GM19468 (cell line): ENCODE data around the gene DHCR7.

Experiments
- ATAC-seq: cut with Tn5 transposase; IDR thresholded peaks from one replicate; pipeline ENCODE4 v1.9.1; 2021; ENCODE audit warnings: mild to moderate bottlenecking, moderate library complexity, moderate number of reproducible peaks; ENCODE audit not compliant: unreplicated experiment; ENCODE audit errors: extremely low read depth

The DHCR7 gene

GRCh38 chr11:71481101-71481960 is 33.1 kb upstream of the DHCR7 start:
- no peak for ATAC-seq

GRCh38 chr11:71478528-71478840 is 30.3 kb upstream of the DHCR7 start:
- no peak for ATAC-seq

- no peak for ATAC-seq
These were observed 29.7 kb upstream of the DHCR7 start for GRCh38 chr11:71477641-71478527.

GRCh38 chr11:71476926-71477640 is 28.9 kb upstream of the DHCR7 start:
- ATAC-seq: no peak

GRCh38 chr11:71476031-71476430 is 27.8 kb upstream of the DHCR7 start:
- no peak for ATAC-seq

GRCh38 chr11:71474771-71475483 is 26.7 kb upstream of the DHCR7 start:
- no peak for ATAC-seq

- ATAC-seq: no peak
These were observed 26.1 kb upstream of the DHCR7 start for GRCh38 chr11:71474141-71474770.

GRCh38 chr11:71473793-71474080 is 25.5 kb upstream of the DHCR7 start:
- ATAC-seq: no peak

- ATAC-seq: no peak
These were observed 25.0 kb upstream of the DHCR7 start for GRCh38 chr11:71472941-71473792.

- ATAC-seq: no peak
These were observed 24.2 kb upstream of the DHCR7 start for GRCh38 chr11:71472357-71472885.

GRCh38 chr11:71470946-71471345 is 22.8 kb upstream of the DHCR7 start:
- no peak for ATAC-seq

GRCh38 chr11:71467164-71467563 is 19.0 kb upstream of the DHCR7 start:
- no peak for ATAC-seq

- ATAC-seq: no peak
These were observed 18.2 kb upstream of the DHCR7 start for GRCh38 chr11:71466358-71466757.

- no peak for ATAC-seq
These were observed 16.9 kb upstream of the DHCR7 start for GRCh38 chr11:71465054-71465453.

GRCh38 chr11:71463331-71464211 is 15.4 kb upstream of the DHCR7 start:
- no peak for ATAC-seq

GRCh38 chr11:71462726-71463125 is 14.5 kb upstream of the DHCR7 start:
- no peak for ATAC-seq

- no peak for ATAC-seq
These were observed 13.5 kb upstream of the DHCR7 start for GRCh38 chr11:71461696-71462095.
